Fibroblast of lung (primary cell): ENCODE data around the gene CYBA. TPM values are rescaled to one million over a fixed set of nuclear protein-coding genes. Genes with fewer than 3 reads are reported as not detected.
"Not testable (repeated sequence)": the region's sequence is repeated elsewhere in the genome, so short reads cannot be mapped to it uniquely, and the experiment has no call there.

ENCODE experiments used
- DNase-seq, 2 donors: peaks; one replicate each; pipeline versions ENCODE4 v3.0.0 to v3.0.0-alpha.2; 2010; ENCODE audit warnings: low read depth in 2 of 2
- H2AFZ ChIP-seq: 2 replicates; pipeline ENCODE4 v1.5.1; 2012; ENCODE audit warnings: low read length, control low read depth, inconsistent platforms
- H3K27ac ChIP-seq: 2 replicates; pipeline ENCODE4 v1.5.1; 2011; ENCODE audit warnings: low read length, control low read depth; ENCODE audit not compliant: insufficient read depth
- H3K27me3 ChIP-seq: 2 replicates; pipeline ENCODE4 v1.5.1; 2011; ENCODE audit warnings: mild to moderate bottlenecking, low read length; ENCODE audit not compliant: control insufficient read depth, insufficient read depth
- H3K36me3 ChIP-seq: 2 replicates; pipeline ENCODE4 v1.5.1; 2011; ENCODE audit warnings: low read length; ENCODE audit not compliant: control insufficient read depth, insufficient read depth
- H3K4me1 ChIP-seq: 2 replicates; pipeline ENCODE4 v1.5.1; 2011; ENCODE audit warnings: low read length; ENCODE audit not compliant: control insufficient read depth, insufficient read depth; ENCODE audit errors: extremely low read depth
- H3K4me2 ChIP-seq: 2 replicates; pipeline ENCODE4 v1.5.1; 2011; ENCODE audit warnings: low read length, control low read depth; ENCODE audit not compliant: insufficient read depth; ENCODE audit errors: extremely low read depth
- H3K4me3 ChIP-seq, 4 experiments: fragments of 200-600 bp in 1 of 4; sonication (generic) in 1 of 4; replicated peaks in 1 of 4; 2 replicates each; pipeline ENCODE4 v1.5.1; 2011 to 2016; ENCODE audit warnings: low read length in 4 of 4, low read depth in 3 of 4, mild to moderate bottlenecking in 3 of 4, control low read depth in 2 of 4, inconsistent platforms in 1 of 4, mixed read lengths in 1 of 4; ENCODE audit not compliant: insufficient read depth in 1 of 4; ENCODE audit errors: control extremely low read depth in 1 of 4
- H3K79me2 ChIP-seq: 2 replicates; pipeline ENCODE4 v1.5.1; 2012; ENCODE audit warnings: mild to moderate bottlenecking, low read length, inconsistent platforms; ENCODE audit not compliant: control insufficient read depth, insufficient read depth
- H3K9ac ChIP-seq: 2 replicates; pipeline ENCODE4 v1.5.1; 2011; ENCODE audit warnings: mild to moderate bottlenecking, low read length, control low read depth; ENCODE audit not compliant: insufficient read depth
- H3K9me3 ChIP-seq: 2 replicates; pipeline ENCODE4 v1.5.1; 2012; ENCODE audit warnings: low read depth, low read length; ENCODE audit not compliant: control insufficient read depth, insufficient read depth
- H4K20me1 ChIP-seq: 2 replicates; pipeline ENCODE4 v1.5.1; 2011; ENCODE audit warnings: low read length; ENCODE audit not compliant: control insufficient read depth, insufficient read depth; ENCODE audit errors: extremely low read depth
- EZH2 ChIP-seq: IDR thresholded peaks from 2 replicates; pipeline ENCODE4 v1.5.1; 2012; ENCODE audit warnings: low read length, control low read depth, mild to moderate bottlenecking; ENCODE audit errors: missing control alignments
- polyA plus RNA-seq, 2 donors: library from polyadenylated mRNA; depleted of rRNA in 1 of 2; stranded (reverse) in 1 of 2; unstranded in 1 of 2; fragments of >200 nt; gene quantifications; 2 replicates each; pipeline ENCODE4 v1.2.1, GENCODE V29; 2011 to 2012; ENCODE audit warnings: missing spikeins in 1 of 2
- total RNA-seq: library from RNA; depleted of rRNA; stranded (reverse); fragments of >200 nt; gene quantifications from 2 replicates; pipeline ENCODE4 v1.2.1, GENCODE V29; 2014
- TF ChIP-seq, protein P1 (sequence below), 2 donors: IDR thresholded peaks in 1 of 2; conservative IDR thresholded peaks in 1 of 2; 1 replicate in 1 of 2; 2 replicates in 1 of 2; pipeline ENCODE4 v1.5.1; 2011 to 2012; ENCODE audit warnings: low read length in 2 of 2, control low read depth in 1 of 2, inconsistent platforms in 1 of 2, low read depth in 1 of 2, mild to moderate bottlenecking in 1 of 2

CYBA gene
- total and polyA plus RNA-seq, 2 donors (not counting 1 experiment from before 2014, with no cell fraction given), result 74.7 to 124 TPM

DNA sequence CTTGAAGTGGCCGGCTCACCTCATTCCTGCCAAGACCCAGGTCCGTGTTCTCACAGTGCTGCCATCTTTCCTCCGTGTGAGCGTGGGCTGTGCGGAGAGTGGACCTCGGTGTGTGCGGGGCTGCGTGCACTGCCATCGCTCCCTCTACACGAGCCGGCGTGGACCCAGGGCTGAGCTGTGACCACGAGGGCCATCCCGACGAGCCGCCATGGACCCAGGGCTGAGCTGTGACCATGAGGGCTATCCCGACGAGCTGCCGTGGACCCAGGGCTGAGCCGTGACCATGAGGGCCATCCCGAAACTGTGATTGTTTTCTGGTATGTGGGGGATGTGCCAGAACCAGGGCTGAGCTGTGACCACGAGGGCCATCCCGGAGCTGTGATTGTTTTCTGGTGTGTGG is 21.0 kb upstream of the CYBA start:
- Histone ChIP-seq H3K27me3 (no peaks in the 10 kb centered on the region), H3K36me3 (peaks cover 2% of the 10 kb centered on the region), H3K4me1 (no peaks in the 10 kb centered on the region), H3K79me2 (no peaks in the 10 kb centered on the region), H4K20me1 (no peaks in the 10 kb centered on the region), H3K4me3 (no peak overlapping the region), H3K9ac (no peak overlapping the region), H3K9me3 (no peaks in the 10 kb centered on the region), H3K4me2 (no peak overlapping the region), H2AFZ (no peak overlapping the region), H3K27ac (no peak overlapping the region)
- no peak for TF ChIP-seq EZH2
- TF ChIP-seq, protein P1, sequence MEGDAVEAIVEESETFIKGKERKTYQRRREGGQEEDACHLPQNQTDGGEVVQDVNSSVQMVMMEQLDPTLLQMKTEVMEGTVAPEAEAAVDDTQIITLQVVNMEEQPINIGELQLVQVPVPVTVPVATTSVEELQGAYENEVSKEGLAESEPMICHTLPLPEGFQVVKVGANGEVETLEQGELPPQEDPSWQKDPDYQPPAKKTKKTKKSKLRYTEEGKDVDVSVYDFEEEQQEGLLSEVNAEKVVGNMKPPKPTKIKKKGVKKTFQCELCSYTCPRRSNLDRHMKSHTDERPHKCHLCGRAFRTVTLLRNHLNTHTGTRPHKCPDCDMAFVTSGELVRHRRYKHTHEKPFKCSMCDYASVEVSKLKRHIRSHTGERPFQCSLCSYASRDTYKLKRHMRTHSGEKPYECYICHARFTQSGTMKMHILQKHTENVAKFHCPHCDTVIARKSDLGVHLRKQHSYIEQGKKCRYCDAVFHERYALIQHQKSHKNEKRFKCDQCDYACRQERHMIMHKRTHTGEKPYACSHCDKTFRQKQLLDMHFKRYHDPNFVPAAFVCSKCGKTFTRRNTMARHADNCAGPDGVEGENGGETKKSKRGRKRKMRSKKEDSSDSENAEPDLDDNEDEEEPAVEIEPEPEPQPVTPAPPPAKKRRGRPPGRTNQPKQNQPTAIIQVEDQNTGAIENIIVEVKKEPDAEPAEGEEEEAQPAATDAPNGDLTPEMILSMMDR (conservative IDR thresholded peaks at IDR 0.05 in 1 of 2, IDR thresholded peaks at IDR 0.05 in 1 of 2; ENCODE audit: low read depth in 1 of 2, low read length in 2 of 2), result no peak
- DNase-seq, result no peak

DNA sequence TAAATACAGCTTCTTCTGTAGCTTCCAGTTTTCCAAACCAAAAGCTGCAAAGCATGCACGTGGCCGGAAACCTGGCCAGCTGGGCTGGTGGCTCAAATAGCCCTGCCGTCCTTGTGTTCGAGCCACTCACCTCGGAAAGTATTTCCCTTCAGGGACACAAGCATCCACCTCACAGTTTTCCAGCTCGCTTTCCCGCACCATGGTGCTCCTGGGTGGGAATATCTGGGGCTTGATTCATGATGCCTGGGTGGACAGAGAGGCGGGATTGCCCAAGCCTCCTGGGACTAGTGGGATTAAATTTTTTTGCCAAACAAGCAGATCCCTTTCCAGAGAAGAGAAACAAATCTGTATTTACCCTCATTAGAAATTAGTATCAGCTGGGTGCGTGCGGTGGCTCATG is 19.1 kb upstream of the CYBA start:
- H3K27me3 ChIP-seq, result no peaks in the 10 kb centered on the region
- DNase-seq, result no peak
- peaks cover 2% of the 10 kb centered on the region for H3K36me3 ChIP-seq
- no peak overlapping the region for H2AFZ ChIP-seq
- H4K20me1 ChIP-seq, result no peaks in the 10 kb centered on the region
- no peak overlapping the region for H3K4me3 ChIP-seq
- H3K27ac ChIP-seq, result no peak overlapping the region
- TF ChIP-seq EZH2, result no peak
- TF ChIP-seq, protein P1 (conservative IDR thresholded peaks at IDR 0.05 in 1 of 2, IDR thresholded peaks at IDR 0.05 in 1 of 2; ENCODE audit: low read depth in 1 of 2, low read length in 2 of 2), result no peak
- no peaks in the 10 kb centered on the region for H3K9me3 ChIP-seq
- no peaks in the 10 kb centered on the region for H3K4me1 ChIP-seq
- H3K4me2 ChIP-seq, result no peak overlapping the region
- no peak overlapping the region for H3K9ac ChIP-seq
- H3K79me2 ChIP-seq, result no peaks in the 10 kb centered on the region

DNA sequence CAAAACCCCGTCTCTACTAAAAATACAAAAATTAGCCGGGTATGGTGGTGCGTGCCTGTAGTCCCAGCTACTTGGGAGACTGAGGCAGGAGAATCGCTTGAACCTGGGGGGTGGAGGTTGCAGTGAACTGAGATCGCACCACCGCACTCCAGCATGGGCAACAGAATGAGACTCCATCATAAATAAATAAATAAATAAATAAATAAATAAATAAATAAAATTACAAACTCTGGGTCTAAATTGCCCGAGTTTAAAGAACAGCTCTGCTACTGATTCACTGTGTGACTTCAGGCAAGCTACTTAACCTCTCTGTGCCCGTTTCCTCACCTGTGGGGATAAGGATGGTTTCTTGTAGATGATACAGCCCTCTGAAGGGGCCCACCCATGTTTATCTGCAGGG is 18.6 kb upstream of the CYBA start:
- H3K4me2 ChIP-seq, result not testable (repeated sequence)

More for the DNA sequence above, 18.6 kb upstream of the CYBA start:
- H3K36me3 ChIP-seq, H2AFZ ChIP-seq, H3K9ac ChIP-seq, H3K4me1 ChIP-seq, H3K9me3 ChIP-seq, H3K27ac ChIP-seq, DNase-seq, H3K27me3 ChIP-seq, H3K79me2 ChIP-seq, H3K4me3 ChIP-seq, H4K20me1 ChIP-seq: not testable (repeated sequence)
